ENCODE results near the gene MACO1. TPM values are rescaled to one million over a fixed set of nuclear protein-coding genes. Genes with fewer than 3 reads are reported as not detected.

The MACO1 gene
- total RNA-seq, 1 donor from 2014 or later, result 24.9 TPM

- TF ChIP-seq, protein P1, sequence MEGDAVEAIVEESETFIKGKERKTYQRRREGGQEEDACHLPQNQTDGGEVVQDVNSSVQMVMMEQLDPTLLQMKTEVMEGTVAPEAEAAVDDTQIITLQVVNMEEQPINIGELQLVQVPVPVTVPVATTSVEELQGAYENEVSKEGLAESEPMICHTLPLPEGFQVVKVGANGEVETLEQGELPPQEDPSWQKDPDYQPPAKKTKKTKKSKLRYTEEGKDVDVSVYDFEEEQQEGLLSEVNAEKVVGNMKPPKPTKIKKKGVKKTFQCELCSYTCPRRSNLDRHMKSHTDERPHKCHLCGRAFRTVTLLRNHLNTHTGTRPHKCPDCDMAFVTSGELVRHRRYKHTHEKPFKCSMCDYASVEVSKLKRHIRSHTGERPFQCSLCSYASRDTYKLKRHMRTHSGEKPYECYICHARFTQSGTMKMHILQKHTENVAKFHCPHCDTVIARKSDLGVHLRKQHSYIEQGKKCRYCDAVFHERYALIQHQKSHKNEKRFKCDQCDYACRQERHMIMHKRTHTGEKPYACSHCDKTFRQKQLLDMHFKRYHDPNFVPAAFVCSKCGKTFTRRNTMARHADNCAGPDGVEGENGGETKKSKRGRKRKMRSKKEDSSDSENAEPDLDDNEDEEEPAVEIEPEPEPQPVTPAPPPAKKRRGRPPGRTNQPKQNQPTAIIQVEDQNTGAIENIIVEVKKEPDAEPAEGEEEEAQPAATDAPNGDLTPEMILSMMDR (IDR thresholded peaks at IDR 0.05; ENCODE audit: insufficient read depth, low read length, poor library complexity, severe bottlenecking), result no peak
- Histone ChIP-seq H3K27me3 (ENCODE audit: control insufficient read depth, insufficient read depth, low read length) (peaks cover 12% of the 10 kb centered on the region), H3K36me3 (ENCODE audit: control insufficient read depth, insufficient read depth, low read length) (no peaks in the 10 kb centered on the region), H3K4me3 (ENCODE audit: low read depth, low read length) (no peak overlapping the region)
- no peak for DNase-seq (ENCODE audit: low read depth)
These were observed 100.4 kb downstream of the MACO1 start for GRCh38 chr1:25531082-25531461.

DNA sequence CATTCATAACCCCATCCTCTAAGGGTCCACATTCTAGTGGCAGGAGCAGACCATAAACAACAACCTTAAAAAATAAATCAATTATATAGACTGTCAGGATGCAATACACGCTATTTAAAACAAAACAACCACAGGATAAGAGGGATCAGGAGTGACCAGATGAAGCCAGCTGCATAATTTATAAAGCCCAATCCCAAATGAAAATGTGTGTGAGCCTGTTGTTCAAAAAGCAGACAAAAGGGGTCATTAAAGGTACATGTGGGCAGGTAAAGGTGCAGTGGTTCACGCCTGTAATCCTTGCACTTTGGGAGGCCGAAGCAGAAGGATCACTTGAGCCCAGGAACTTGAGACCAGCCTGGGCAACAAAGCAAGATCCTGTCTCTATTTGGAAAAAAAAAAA lies 102.3 kb downstream of the MACO1 start:
- H3K27me3 ChIP-seq (ENCODE audit: control insufficient read depth, insufficient read depth, low read length), result peaks cover 15% of the 10 kb centered on the region
- TF ChIP-seq, protein P1 (IDR thresholded peaks at IDR 0.05; ENCODE audit: insufficient read depth, low read length, poor library complexity, severe bottlenecking), result no peak
- DNase-seq (ENCODE audit: low read depth), result no peak
- H3K4me3 ChIP-seq (ENCODE audit: low read depth, low read length), result no peak overlapping the region
- no peaks in the 10 kb centered on the region for H3K36me3 ChIP-seq (ENCODE audit: control insufficient read depth, insufficient read depth, low read length)

DNA sequence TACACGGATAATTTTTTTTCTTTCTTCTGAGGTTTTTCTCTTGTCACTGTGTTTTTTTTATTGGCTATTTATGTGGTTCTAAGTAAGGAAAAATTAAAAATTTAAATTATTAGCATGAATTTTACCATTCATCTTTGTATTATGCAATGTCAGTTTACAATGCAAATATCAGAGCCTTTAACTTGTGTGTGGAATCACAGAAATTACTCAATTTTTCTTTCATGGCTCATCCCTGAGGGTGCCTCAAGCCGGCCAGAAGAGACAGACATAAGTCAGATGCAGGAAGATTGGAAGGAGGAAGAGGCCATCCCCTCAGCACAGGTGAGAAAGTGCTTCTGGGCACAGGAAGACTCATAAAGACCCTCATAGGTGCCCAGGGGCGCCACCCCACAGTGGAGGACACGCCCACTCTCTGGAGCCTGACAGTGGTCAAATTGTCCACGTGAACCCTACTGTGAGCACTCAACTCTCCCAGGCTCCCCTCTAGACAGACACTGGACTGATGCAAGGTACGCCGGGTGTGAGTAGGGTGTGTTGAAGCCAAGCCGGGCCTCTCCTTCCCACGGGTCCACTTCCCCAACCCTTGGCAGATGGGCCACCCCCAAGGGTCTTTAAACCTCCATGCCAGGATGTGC lies 103.2 kb downstream of the MACO1 start:
- TF ChIP-seq, protein P1 (IDR thresholded peaks at IDR 0.05; ENCODE audit: insufficient read depth, low read length, poor library complexity, severe bottlenecking), result no peak
- Histone ChIP-seq H3K36me3 (ENCODE audit: control insufficient read depth, insufficient read depth, low read length) (no peaks in the 10 kb centered on the region), H3K27me3 (ENCODE audit: control insufficient read depth, insufficient read depth, low read length) (peaks cover 12% of the 10 kb centered on the region), H3K4me3 (ENCODE audit: low read depth, low read length) (no peak overlapping the region)
- DNase-seq (ENCODE audit: low read depth), result no peak

GRCh38 chr1:25534410-25534788 lies 103.7 kb downstream of the MACO1 start:
- Histone ChIP-seq H3K27me3 (ENCODE audit: control insufficient read depth, insufficient read depth, low read length) (peaks cover 11% of the 10 kb centered on the region), H3K4me3 (ENCODE audit: low read depth, low read length) (no peak overlapping the region), H3K36me3 (ENCODE audit: control insufficient read depth, insufficient read depth, low read length) (no peaks in the 10 kb centered on the region)
- DNase-seq (ENCODE audit: low read depth), result no peak
- TF ChIP-seq, protein P1 (IDR thresholded peaks at IDR 0.05; ENCODE audit: insufficient read depth, low read length, poor library complexity, severe bottlenecking), result no peak

GRCh38 chr1:25536124-25536523 lies 105.4 kb downstream of the MACO1 start:
- Histone ChIP-seq H3K36me3 (ENCODE audit: control insufficient read depth, insufficient read depth, low read length) (no peaks in the 10 kb centered on the region), H3K4me3 (ENCODE audit: low read depth, low read length) (no peak overlapping the region), H3K27me3 (ENCODE audit: control insufficient read depth, insufficient read depth, low read length) (peaks cover 5% of the 10 kb centered on the region)
- no peak for DNase-seq (ENCODE audit: low read depth)
- TF ChIP-seq, protein P1 (IDR thresholded peaks at IDR 0.05; ENCODE audit: insufficient read depth, low read length, poor library complexity, severe bottlenecking), result no peak
